ENCODE measurements around the gene MBOAT2.
"Not testable (repeated sequence)": the region's sequence is repeated elsewhere in the genome, so short reads cannot be mapped to it uniquely, and the experiment has no call there.

The MBOAT2 gene

DNA sequence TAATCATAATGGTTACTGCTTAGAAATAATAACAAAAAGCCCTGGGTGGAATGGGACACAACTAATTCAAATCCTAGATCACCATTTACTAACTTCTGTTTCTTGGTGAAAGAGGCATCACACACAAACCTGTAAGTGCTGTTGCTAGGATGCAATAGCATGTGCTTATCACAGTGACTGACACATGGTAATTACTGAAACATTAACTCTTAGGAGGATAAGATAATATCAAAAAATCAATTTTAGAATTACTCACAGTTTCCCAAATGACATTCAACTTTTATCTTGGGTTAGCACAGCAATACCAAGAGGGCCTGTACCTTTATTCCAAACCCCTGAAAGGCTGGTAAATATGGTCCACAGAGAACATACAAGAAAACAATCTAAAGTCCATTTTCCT is 69.1 kb downstream of the MBOAT2 start:
- TF ChIP-seq, protein P1, sequence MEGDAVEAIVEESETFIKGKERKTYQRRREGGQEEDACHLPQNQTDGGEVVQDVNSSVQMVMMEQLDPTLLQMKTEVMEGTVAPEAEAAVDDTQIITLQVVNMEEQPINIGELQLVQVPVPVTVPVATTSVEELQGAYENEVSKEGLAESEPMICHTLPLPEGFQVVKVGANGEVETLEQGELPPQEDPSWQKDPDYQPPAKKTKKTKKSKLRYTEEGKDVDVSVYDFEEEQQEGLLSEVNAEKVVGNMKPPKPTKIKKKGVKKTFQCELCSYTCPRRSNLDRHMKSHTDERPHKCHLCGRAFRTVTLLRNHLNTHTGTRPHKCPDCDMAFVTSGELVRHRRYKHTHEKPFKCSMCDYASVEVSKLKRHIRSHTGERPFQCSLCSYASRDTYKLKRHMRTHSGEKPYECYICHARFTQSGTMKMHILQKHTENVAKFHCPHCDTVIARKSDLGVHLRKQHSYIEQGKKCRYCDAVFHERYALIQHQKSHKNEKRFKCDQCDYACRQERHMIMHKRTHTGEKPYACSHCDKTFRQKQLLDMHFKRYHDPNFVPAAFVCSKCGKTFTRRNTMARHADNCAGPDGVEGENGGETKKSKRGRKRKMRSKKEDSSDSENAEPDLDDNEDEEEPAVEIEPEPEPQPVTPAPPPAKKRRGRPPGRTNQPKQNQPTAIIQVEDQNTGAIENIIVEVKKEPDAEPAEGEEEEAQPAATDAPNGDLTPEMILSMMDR (IDR thresholded peaks at IDR 0.05; ENCODE audit: low read depth, low read length, poor library complexity, severe bottlenecking) = no peak
- no peak for TF ChIP-seq EZH2phosphoT487 (IDR thresholded peaks at IDR 0.05; ENCODE audit: borderline replicate concordance, low read length)
- Histone ChIP-seq H3K36me3 (ENCODE audit: control insufficient read depth, low read length) (peaks cover 8% of the 10 kb centered on the region; the same call in 1 of the 2 replicates), H3K4me1 (ENCODE audit: control insufficient read depth, low read length) (no peaks in the 10 kb centered on the region), H3K27ac (ENCODE audit: low read depth, low read length) (no peak overlapping the region), H3K27me3 (ENCODE audit: control insufficient read depth, low read length) (no peaks in the 10 kb centered on the region), H3K4me3 (ENCODE audit: low read length) (no peak overlapping the region), H3K9me2 (replicated peaks; ENCODE audit: control insufficient read depth, low read length) (no peaks in the 10 kb centered on the region), H3K79me2 (ENCODE audit: control insufficient read depth, low read length) (no peaks in the 10 kb centered on the region), H3F3A (ENCODE audit: control insufficient read depth, insufficient read depth) (no peaks in the 10 kb centered on the region), H4K20me1 (ENCODE audit: control insufficient read depth, insufficient read depth, low read depth, low read length) (no peaks in the 10 kb centered on the region), H3K4me2 (ENCODE audit: low read length) (no peak overlapping the region), H3K9me3 (ENCODE audit: control insufficient read depth, insufficient read depth, low read length) (no peaks in the 10 kb centered on the region)

DNA sequence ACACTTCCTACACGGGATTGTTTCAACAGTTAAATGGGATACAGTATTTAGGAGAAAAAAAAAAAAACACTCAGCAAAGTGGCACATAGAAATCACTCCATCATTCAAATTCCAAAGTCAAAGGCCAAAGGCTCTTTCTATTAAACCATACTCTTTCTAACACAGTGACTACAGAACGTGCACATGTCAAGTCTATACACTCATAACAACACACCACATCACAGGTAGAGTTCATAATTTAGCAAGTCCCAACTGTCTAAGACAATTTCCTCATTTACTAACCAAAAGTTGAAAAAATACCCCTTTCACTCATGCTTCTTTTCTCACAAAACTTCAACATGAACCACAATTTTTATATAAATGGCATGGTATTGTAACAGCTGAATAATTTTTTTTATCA is 70.8 kb downstream of the MBOAT2 start:
- TF ChIP-seq, protein P1 (IDR thresholded peaks at IDR 0.05; ENCODE audit: low read depth, low read length, poor library complexity, severe bottlenecking) = no peak
- no peak for TF ChIP-seq EZH2phosphoT487 (IDR thresholded peaks at IDR 0.05; ENCODE audit: borderline replicate concordance, low read length)
- H3K27ac ChIP-seq (ENCODE audit: low read depth, low read length) = no peak overlapping the region
- H3K79me2 ChIP-seq (ENCODE audit: control insufficient read depth, low read length) = no peaks in the 10 kb centered on the region
- H3K4me2 ChIP-seq (ENCODE audit: low read length) = no peak overlapping the region
- no peak overlapping the region for H3K4me3 ChIP-seq (ENCODE audit: low read length)
- no peaks in the 10 kb centered on the region for H3K9me3 ChIP-seq (ENCODE audit: control insufficient read depth, insufficient read depth, low read length)
- no peaks in the 10 kb centered on the region for H4K20me1 ChIP-seq (ENCODE audit: control insufficient read depth, insufficient read depth, low read depth, low read length)
- no peaks in the 10 kb centered on the region for H3F3A ChIP-seq (ENCODE audit: control insufficient read depth, insufficient read depth)
- H3K4me1 ChIP-seq (ENCODE audit: control insufficient read depth, low read length) = no peaks in the 10 kb centered on the region
- no peaks in the 10 kb centered on the region for H3K36me3 ChIP-seq (ENCODE audit: control insufficient read depth, low read length)
- no peaks in the 10 kb centered on the region for H3K9me2 ChIP-seq (replicated peaks; ENCODE audit: control insufficient read depth, low read length)
- no peaks in the 10 kb centered on the region for H3K27me3 ChIP-seq (ENCODE audit: control insufficient read depth, low read length)

DNA sequence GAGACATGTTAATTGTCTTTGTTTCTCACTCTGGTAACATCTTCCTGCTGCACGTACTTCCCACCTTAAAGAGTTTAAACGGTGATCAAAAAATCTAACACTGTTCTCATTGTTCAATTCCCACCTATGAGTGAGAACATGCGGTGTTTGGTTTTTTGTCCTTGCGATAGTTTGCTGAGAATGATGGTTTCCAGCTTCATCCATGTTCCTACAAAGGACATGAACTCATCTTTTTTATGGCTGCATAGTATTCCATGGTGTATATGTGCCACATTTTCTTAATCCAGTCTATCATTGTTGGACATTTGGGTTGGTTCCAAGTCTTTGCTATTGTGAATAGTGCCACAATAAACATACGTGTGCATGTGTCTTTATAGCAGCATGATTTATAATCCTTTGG is 73.3 kb downstream of the MBOAT2 start:
- H3K4me3 ChIP-seq (ENCODE audit: low read length); H3K4me1 ChIP-seq (ENCODE audit: control insufficient read depth, low read length); H4K20me1 ChIP-seq (ENCODE audit: control insufficient read depth, insufficient read depth, low read depth, low read length); H3K9me2 ChIP-seq (replicated peaks; ENCODE audit: control insufficient read depth, low read length); H3K36me3 ChIP-seq (ENCODE audit: control insufficient read depth, low read length); H3K9me3 ChIP-seq (ENCODE audit: control insufficient read depth, insufficient read depth, low read length); H3K4me2 ChIP-seq (ENCODE audit: low read length); H3F3A ChIP-seq (ENCODE audit: control insufficient read depth, insufficient read depth); H3K27ac ChIP-seq (ENCODE audit: low read depth, low read length); H3K79me2 ChIP-seq (ENCODE audit: control insufficient read depth, low read length); H3K27me3 ChIP-seq (ENCODE audit: control insufficient read depth, low read length): not testable (repeated sequence)

DNA sequence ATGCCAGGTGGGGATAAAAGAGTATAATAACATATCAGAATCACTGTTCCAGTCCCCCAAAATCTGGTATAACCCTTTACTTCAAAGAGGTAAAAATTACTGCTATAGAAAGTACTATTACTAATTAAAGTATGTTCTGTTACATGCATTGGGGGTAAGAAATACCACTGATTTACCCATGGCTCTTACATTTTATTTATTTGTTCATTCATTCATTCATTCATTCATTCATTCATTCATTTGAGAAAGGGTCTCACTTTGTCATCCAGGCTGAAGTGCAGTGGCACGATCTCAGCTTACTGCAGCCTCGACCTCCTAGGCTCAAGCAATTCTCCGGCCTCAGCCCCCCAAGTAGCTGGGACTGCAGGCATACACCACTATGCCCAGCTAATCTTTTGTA is 74.4 kb downstream of the MBOAT2 start:
- TF ChIP-seq EZH2phosphoT487 (IDR thresholded peaks at IDR 0.05; ENCODE audit: borderline replicate concordance, low read length) = no peak
- TF ChIP-seq, protein P1 (IDR thresholded peaks at IDR 0.05; ENCODE audit: low read depth, low read length, poor library complexity, severe bottlenecking) = no peak
- Histone ChIP-seq H3F3A (ENCODE audit: control insufficient read depth, insufficient read depth) (no peaks in the 10 kb centered on the region), H3K9me3 (ENCODE audit: control insufficient read depth, insufficient read depth, low read length) (no peaks in the 10 kb centered on the region), H3K9me2 (replicated peaks; ENCODE audit: control insufficient read depth, low read length) (no peaks in the 10 kb centered on the region), H3K36me3 (ENCODE audit: control insufficient read depth, low read length) (no peaks in the 10 kb centered on the region), H3K27ac (ENCODE audit: low read depth, low read length) (no peak overlapping the region), H3K4me1 (ENCODE audit: control insufficient read depth, low read length) (no peaks in the 10 kb centered on the region), H3K27me3 (ENCODE audit: control insufficient read depth, low read length) (no peaks in the 10 kb centered on the region), H4K20me1 (ENCODE audit: control insufficient read depth, insufficient read depth, low read depth, low read length) (no peaks in the 10 kb centered on the region), H3K79me2 (ENCODE audit: control insufficient read depth, low read length) (no peaks in the 10 kb centered on the region), H3K4me2 (ENCODE audit: low read length) (no peak overlapping the region), H3K4me3 (ENCODE audit: low read length) (no peak overlapping the region)
